Measurements from ENCODE around the gene TESK2.
"Not testable (repeated sequence)": the region's sequence is repeated elsewhere in the genome, so short reads cannot be mapped to it uniquely, and the experiment has no call there.

The TESK2 gene

GRCh38 chr1:45510036-45510971, 19.3 kb upstream of the TESK2 start:
- DNase-seq, result no peak

GRCh38 chr1:45508295-45509151, 17.6 kb upstream of the TESK2 start:
- no peak for DNase-seq

GRCh38 chr1:45507893-45508292, 16.9 kb upstream of the TESK2 start:
- no peak for DNase-seq

GRCh38 chr1:45507195-45507594, 16.2 kb upstream of the TESK2 start:
- no peak for DNase-seq

DNA sequence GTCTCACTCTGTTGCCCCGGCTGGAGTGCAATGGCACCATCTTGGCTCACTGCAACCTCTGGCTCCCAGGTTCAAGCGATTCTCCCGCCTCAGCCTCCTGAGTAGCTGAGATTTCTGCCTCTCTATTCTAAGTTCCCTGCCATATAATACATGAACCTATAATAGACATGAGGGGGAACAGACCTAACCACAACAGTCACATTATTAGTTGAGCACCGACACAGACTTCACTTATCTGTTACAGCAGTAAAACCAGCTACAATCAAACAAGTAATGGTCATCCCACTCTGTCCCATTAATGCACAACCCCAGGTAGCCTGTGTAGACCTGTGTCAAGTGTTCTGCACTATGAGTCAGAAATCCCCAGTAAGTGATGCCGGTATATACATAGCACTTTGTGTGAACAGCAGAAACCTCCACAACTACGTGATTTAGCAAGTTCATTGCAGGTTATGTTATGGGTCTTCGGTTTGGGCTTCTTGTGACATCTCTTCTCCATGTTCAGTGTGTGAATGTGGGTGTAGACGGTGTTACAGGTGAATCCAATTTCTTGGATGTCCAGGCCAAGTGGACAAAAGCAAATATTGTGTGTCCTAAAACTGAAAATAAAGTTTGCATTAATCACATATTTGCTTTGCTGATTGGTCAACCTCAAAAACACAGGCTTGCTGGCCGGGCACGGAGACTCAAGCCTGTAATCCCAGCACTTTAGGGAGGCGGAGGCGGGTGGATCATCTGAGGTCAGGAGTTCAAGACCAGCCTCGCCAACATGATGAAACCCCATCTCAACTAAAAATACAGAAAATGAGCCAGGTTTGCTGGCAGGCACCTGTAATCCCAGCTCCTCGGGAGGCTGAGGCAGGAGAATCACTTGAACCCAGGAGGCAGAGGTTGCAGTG, 12.7 kb upstream of the TESK2 start:
- no peak for DNase-seq

DNA sequence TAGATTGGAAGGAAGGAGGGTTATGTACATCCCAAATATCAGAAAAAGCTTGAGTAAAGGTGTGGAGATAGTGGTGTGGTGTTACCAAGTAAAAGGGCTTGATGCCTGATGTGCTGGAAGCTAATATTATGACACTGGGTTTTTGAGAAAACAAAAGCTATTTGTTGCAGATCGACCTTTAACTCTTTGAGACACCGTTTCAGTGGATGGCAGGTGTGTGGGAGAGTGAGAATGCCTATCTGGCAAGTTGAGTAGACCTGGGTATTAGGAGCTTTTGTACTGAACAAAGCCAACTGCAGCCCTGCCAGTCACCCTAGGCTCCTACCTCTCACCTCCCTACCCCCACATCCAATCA, 10.5 kb upstream of the TESK2 start:
- DNase-seq, result peak; percentile 59

- no peak for DNase-seq
Measured at GRCh38 chr1:45499415-45499769, 8.4 kb upstream of the TESK2 start.

DNA sequence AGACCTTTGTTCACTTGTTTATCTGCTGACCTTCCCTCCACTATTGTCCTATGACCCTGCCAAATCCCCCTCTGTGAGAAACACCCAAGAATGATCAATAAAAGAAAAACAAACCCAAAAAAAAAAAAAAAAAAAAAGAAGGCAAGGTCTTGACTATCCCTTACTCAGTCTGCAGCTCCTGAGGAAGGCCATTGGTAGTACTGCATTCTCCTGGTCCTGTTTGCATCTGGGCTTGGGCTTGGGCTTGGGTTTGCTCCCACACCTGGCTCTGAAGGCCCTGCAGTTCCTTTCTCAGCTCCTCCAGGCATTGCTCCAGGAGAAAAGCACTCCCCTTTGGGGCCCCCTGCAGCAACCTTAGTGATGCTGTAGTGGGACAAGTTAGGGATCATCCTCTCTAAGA, 7.3 kb upstream of the TESK2 start:
- no peak for DNase-seq

DNA sequence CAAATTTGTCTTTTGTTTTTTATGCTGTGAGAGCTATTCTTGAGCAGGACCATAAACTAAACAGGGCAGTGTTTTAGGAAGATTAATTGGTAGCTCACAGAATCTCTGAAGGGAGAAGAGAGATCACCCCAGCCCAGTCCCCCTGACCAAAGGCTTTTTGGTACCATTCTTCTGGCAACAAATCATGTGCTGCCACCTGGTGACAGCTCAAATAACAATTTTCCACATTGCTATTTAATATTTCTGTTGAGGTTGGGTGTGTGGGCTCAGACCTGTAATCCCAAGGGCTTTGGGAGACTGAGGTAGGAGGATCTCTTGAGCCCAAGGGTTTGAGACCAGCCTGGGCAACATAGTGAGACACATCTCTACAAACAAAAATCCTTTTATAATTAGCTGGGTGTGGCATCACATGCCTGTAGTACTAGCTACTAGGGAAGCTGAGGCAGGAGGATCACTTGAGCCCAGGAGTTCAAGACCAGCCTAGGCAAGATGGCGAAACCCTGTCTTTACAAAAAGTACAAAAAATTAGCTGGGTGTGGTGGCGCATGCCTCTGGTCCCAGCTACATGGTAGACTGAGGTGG, 2.2 kb upstream of the TESK2 start:
- peak; percentile 78 for DNase-seq

DNA sequence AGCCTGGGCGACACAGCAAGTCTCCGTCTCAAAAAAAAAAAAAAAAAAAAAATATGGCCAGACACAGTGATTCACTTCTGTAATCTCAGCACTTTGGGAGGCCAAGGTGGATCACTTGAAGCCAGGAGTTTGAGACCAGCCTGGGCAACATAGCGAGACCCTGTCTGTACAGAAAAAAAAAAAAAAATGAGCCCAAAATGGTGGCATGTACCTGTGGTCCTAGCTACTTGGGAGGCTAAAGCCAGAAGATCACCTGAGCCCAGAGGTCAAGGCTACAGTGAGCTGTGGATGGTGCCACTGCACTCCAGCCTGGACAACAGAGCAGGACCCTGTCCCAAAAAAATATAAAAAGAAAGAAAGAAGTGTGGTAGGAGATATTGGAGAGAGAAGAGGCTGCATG, 1.7 kb upstream of the TESK2 start:
- DNase-seq, result no peak

- DNase-seq, result no peak
Measured at GRCh38 chr1:45491487-45492260, 711 bp upstream of the TESK2 start.

DNA sequence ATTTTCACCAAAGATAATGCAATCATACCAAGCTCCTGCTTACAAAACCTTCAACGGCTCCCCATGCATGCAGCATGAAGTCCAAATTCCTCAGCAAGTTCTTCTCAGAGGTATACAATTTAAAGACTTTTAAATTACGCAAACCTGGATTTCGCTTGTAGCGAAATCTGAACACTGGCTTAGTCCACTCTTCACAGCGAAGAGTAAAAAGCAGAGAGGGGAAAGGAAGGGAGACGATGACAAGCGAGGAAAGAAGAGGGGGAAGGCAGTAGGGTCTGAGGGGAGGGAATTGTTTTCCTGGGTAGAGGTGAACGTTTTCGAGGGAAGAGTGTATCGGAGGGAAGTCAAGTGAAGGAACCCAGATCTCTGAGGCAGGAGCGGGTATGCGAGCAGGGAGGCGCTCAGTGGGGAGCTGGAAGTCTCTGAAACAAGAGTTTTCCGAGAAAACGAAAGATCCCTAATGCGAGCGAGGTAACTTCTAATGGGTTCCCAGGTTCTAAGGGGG, 790 bp downstream of the TESK2 start:
- DNase-seq, result no peak

DNA sequence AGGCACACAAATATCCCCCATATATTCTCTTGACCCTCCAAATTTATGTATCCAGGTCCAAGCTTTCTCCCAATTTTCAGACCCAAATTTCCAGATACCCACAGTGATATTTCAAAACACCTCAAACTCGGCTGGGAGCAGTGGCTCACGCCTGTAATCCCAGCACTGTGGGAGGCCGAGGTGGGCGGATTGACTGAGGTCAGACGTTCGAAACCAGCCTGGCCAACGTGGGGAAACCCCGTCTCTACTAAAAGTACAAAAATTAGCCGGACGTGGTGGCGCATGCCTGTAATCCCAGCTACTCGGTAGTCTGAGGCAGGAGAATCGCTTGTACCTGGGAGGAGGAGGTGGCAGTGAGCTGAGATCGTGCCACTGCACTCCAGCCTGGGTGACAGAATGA, 1.6 kb downstream of the TESK2 start:
- DNase-seq, result not testable (repeated sequence)

- no peak for DNase-seq
Measured at GRCh38 chr1:45488666-45489377, 2.1 kb downstream of the TESK2 start.

GRCh38 chr1:45485949-45486348, 5.0 kb downstream of the TESK2 start:
- peak; percentile 9 for DNase-seq

DNA sequence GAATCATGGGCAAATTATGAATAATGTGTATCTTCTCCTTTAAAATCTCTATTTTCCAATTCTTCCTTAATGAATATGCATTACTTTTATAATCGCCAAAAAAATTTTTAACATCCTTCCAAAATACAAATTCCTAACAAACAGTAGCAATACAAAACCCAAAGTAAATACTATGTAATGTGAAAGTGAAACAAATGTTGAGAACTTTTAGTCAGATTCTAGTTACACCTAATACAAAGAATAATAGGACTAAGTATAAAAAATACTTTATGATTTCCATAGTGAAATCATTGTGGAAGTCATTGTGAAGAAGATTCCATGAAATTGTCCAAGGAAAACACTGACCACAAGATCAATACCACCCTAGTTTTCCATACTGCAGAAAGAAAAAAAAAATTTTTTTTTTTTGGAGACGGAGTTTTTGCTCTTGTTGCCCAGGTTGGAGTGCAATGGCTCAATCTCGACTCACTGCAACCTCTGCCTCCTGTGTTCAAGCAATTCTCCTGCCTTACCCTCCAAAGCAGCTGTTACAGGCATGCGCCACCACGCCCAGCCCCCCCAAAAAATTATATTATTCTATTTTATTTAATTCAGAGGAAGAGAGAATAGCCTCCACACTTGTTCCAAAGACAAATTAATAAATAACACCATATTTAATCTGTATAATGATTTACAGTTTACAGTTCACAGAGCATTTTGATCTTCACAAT, 11.8 kb downstream of the TESK2 start:
- DNase-seq, result no peak

GRCh38 chr1:45478121-45478814, 12.7 kb downstream of the TESK2 start:
- DNase-seq, result no peak

GRCh38 chr1:45477646-45478045, 13.3 kb downstream of the TESK2 start:
- DNase-seq, result no peak

DNA sequence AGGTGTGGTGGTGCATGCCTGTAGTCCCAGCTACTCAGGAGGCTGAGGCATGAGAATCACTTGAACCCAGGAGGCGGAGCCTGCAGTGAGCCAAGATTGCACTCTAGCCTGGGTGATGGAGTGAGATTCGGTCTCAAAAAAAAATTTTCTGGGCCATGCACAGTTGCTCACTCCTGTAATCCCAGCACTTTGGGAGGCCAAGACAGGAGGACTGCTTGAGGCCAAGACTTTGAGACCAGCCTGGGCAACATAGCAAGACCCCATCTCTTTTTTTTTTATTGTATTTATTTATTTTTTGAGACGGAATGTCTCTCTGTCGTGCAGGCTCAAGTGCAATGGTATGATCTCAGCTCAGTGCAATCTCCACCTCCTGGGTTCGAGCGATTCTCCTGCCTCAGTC, 16.8 kb downstream of the TESK2 start:
- DNase-seq, result not testable (repeated sequence)

- DNase-seq, result no peak
Measured at GRCh38 chr1:45473302-45473701, 17.7 kb downstream of the TESK2 start.
